B cell (primary cell): ENCODE results near the gene ITGB8. TPM values are rescaled to one million over a fixed set of nuclear protein-coding genes. Genes with fewer than 3 reads are reported as not detected.

Source experiments
- ATAC-seq: fragments of 200-7000 bp; cut with Tn5 transposase; one replicate; pipeline ENCODE4 v1.10.0; 2021; ENCODE audit warnings: low read depth, mild to moderate bottlenecking, moderate number of reproducible peaks, moderate library complexity
- CTCF ChIA-PET: fragments of 350-600 bp; sonication (Branson Sonifier 250); formaldehyde crosslinking; loops from one replicate; lab custom pipeline; 2021; ENCODE audit warnings: antibody characterized with exemption, inconsistent platforms; lab: Charles Lee
- POLR2A ChIA-PET: fragments of 350-600 bp; sonication (Branson Sonifier 250); formaldehyde crosslinking; loops from one replicate; lab custom pipeline; 2021; ENCODE audit warnings: antibody characterized with exemption; lab: Charles Lee
- DNase-seq: peaks from one replicate; pipeline ENCODE4 v3.0.0; 2013
- H2AFZ ChIP-seq: 2 replicates; pipeline ENCODE4 v1.6.1; 2012; ENCODE audit warnings: mild to moderate bottlenecking, low read depth, low read length; ENCODE audit not compliant: insufficient read depth, poor library complexity, severe bottlenecking
- H3K27ac ChIP-seq, 2 donors: 1 replicate in 1 of 2; 2 replicates in 1 of 2; pipeline ENCODE4 v1.5.1; 2012 to 2013; ENCODE audit warnings: low read length in 2 of 2, mild to moderate bottlenecking in 2 of 2, moderate library complexity in 1 of 2
- H3K27me3 ChIP-seq, 4 experiments: fragments of 200-600 bp in 1 of 4; sonication (generic) in 1 of 4; replicated peaks in 1 of 4; 1 replicate in 2 of 4; 2 replicates in 2 of 4; pipeline versions ENCODE4 v1.6.1 to v1.7.0; 2013 to 2016; ENCODE audit warnings: low read length in 3 of 4, mild to moderate bottlenecking in 2 of 4, mixed read lengths in 1 of 4, moderate library complexity in 1 of 4; ENCODE audit not compliant: insufficient read depth in 4 of 4, control insufficient read depth in 3 of 4; ENCODE audit errors: control extremely low read depth in 1 of 4
- H3K36me3 ChIP-seq, 2 experiments: replicated peaks in 1 of 2; 1 replicate in 1 of 2; 2 replicates in 1 of 2; pipeline versions ENCODE4 v1.6.1 to v1.7.1; 2013; ENCODE audit warnings: low read length in 1 of 2; ENCODE audit not compliant: insufficient read depth in 2 of 2, control insufficient read depth in 1 of 2; ENCODE audit errors: control extremely low read depth in 1 of 2, extremely low read depth in 1 of 2
- H3K4me1 ChIP-seq, 2 donors: fragments of 200-600 bp in 1 of 2; sonication (generic) in 1 of 2; 1 replicate in 1 of 2; 2 replicates in 1 of 2; pipeline versions ENCODE4 v1.5.1 to v1.6.1; 2013 to 2017; ENCODE audit warnings: low read length in 2 of 2; ENCODE audit not compliant: control insufficient read depth in 2 of 2, insufficient read depth in 2 of 2
- H3K4me2 ChIP-seq: replicated peaks from 2 replicates; pipeline ENCODE3; 2012; ENCODE audit warnings: mild to moderate bottlenecking, low read depth, low read length; ENCODE audit not compliant: poor library complexity, severe bottlenecking
- H3K4me3 ChIP-seq, 5 experiments: fragments of 200-600 bp in 1 of 5; sonication (generic) in 1 of 5; 1 replicate in 3 of 5; 2 replicates in 2 of 5; pipeline versions ENCODE4 v1.5.1 to v1.7.0; 2011 to 2016; ENCODE audit warnings: low read length in 4 of 5, mild to moderate bottlenecking in 4 of 5, low read depth in 2 of 5, control low read depth in 1 of 5, moderate library complexity in 1 of 5; ENCODE audit not compliant: insufficient read depth in 1 of 5; ENCODE audit errors: control extremely low read depth in 1 of 5, extremely low read depth in 1 of 5
- H3K79me2 ChIP-seq: fragments of 200-600 bp; sonication (generic); one replicate; pipeline ENCODE4 v1.6.0; 2016; ENCODE audit warnings: low read length; ENCODE audit not compliant: control insufficient read depth, insufficient read depth
- H3K9ac ChIP-seq: fragments of 200-600 bp; sonication (generic); 2 replicates; pipeline ENCODE4 v1.6.1; 2017; ENCODE audit warnings: mild to moderate bottlenecking, low read length, moderate library complexity
- H3K9me3 ChIP-seq, 3 donors: one replicate each; pipeline versions ENCODE4 v1.6.1 to v1.7.1; 2013; ENCODE audit warnings: low read length in 2 of 3; ENCODE audit not compliant: control insufficient read depth in 2 of 3, insufficient read depth in 1 of 3; ENCODE audit errors: control extremely low read depth in 1 of 3
- H4K20me1 ChIP-seq: 2 replicates; pipeline ENCODE4 v1.6.0; 2012; ENCODE audit warnings: mild to moderate bottlenecking, low read length; ENCODE audit not compliant: insufficient read depth, control insufficient read depth, poor library complexity, severe bottlenecking
- H3K27ac Mint-ChIP-seq: one replicate; pipeline ENCODE4 v1.8.0; 2021; ENCODE audit warnings: mixed read lengths
- H3K27me3 Mint-ChIP-seq: one replicate; pipeline ENCODE4 v1.8.0; 2021; ENCODE audit warnings: mixed read lengths
- H3K4me1 Mint-ChIP-seq: one replicate; pipeline ENCODE4 v1.8.0; 2021; ENCODE audit warnings: mixed read lengths
- H3K4me3 Mint-ChIP-seq: one replicate; pipeline ENCODE4 v1.8.0; 2021; ENCODE audit warnings: mixed read lengths
- H3K9me3 Mint-ChIP-seq: one replicate; pipeline ENCODE4 v1.8.0; 2022; ENCODE audit warnings: mixed read lengths; ENCODE audit not compliant: insufficient read depth
- CTCF ChIP-seq: fragments of 200-600 bp; IDR thresholded peaks from one replicate; pipeline ENCODE4 v1.8.0; 2022; ENCODE audit warnings: antibody characterized with exemption, mild to moderate bottlenecking
- EZH2 ChIP-seq: IDR thresholded peaks from 2 replicates; pipeline ENCODE4 v1.6.1; 2012; ENCODE audit warnings: borderline replicate concordance, low read depth, mild to moderate bottlenecking, moderate library complexity, low read length; ENCODE audit not compliant: insufficient read depth, poor library complexity, severe bottlenecking
- WGBS: methylation state at CpG from one replicate; pipeline ENCODE4 v1.1.5; 2013; ENCODE audit warnings: missing lambda C conversion rate; ENCODE audit not compliant: insufficient coverage; 5-methylcytosine and 5-hydroxymethylcytosine counted together
- intact Hi-C: fragments of 100-400 bp; cut with micrococcal nuclease; formaldehyde crosslinking; loops from one replicate; pipeline ENCODE4 v1.10.0; 2022
- polyA plus RNA-seq: library from polyadenylated mRNA; depleted of rRNA; stranded (reverse); fragments of >200 nt; gene quantifications from 2 replicates; pipeline ENCODE4 v1.2.3, GENCODE V29; 2012
- total RNA-seq, 2 donors: library from RNA; stranded (reverse); fragments of 120-200 nt in 1 of 2; gene quantifications; 1 replicate in 1 of 2; 2 replicates in 1 of 2; pipeline versions ENCODE4 v1.2.3 to v1.2.4, GENCODE V29; 2013 to 2022

ITGB8 gene
- total and polyA plus RNA-seq, 2 donors (not counting 1 experiment from before 2014, with no cell fraction given): 0.01 to 0.30 TPM

GRCh38 chr7:20302891-20303290 lies 27.8 kb upstream of the ITGB8 start:
- peaks cover 8 to 11% of the 10 kb centered on the region in 2 donors for H3K4me1 ChIP-seq
- no peak overlapping the region for H3K4me3 ChIP-seq
- no peaks in the 10 kb centered on the region for H3K27me3 ChIP-seq
- H3K9ac ChIP-seq: no peak overlapping the region
- ChIA-PET CTCF (interaction anchor here (0.6 kb wide), 1 partner anchor 8 kb away, joined by 3 read pairs; no protein-coding TSS in a partner anchor), POLR2A (no interaction called here)
- no peaks in the 10 kb centered on the region for H3K9me3 Mint-ChIP-seq
- peaks cover 0 to 4% (median 0%) of the 10 kb centered on the region in 3 donors for H3K9me3 ChIP-seq
- H3K36me3 ChIP-seq: no peaks in the 10 kb centered on the region
- TF ChIP-seq EZH2 (no peak), CTCF (no peak)
- intact Hi-C loops: no loop called here
- peaks cover 37% of the 10 kb centered on the region for H3K4me1 Mint-ChIP-seq
- no peak for DNase-seq
- no peaks in the 10 kb centered on the region for H3K27me3 Mint-ChIP-seq
- H3K27ac Mint-ChIP-seq: no peak overlapping the region
- ATAC-seq: no peak
- no peak overlapping the region for H2AFZ ChIP-seq
- no peak overlapping the region for H3K4me2 ChIP-seq
- no peak overlapping the region for H3K4me3 Mint-ChIP-seq
- WGBS: 40% methylated on average over 1 of the region's 1 CpG
- H3K27ac ChIP-seq: no peak overlapping the region
- H4K20me1 ChIP-seq: no peaks in the 10 kb centered on the region
- no peaks in the 10 kb centered on the region for H3K79me2 ChIP-seq

DNA sequence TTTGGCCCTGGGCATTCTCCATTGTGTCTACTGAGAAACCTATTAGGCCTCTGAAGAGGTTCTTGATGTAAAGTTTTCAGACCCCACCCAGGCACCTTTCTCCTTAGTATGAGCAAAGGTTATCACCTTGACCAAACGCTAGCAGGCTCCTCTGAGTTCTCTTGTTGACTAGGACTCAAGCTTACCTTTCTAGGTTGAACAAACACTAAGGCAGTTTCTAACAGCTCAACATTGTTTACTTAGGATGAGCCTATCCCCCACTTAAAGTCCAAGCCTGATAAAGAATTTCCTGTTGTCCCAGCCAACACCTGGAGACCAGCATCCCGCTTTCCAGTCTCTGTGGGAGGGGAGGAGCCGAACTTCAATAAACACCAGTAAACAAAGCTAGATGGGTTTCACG lies 26.3 kb upstream of the ITGB8 start:
- H3K9me3 ChIP-seq: peaks cover 0 to 4% (median 0%) of the 10 kb centered on the region in 3 donors
- no peak for TF ChIP-seq CTCF
- no peak for TF ChIP-seq EZH2
- no peaks in the 10 kb centered on the region for H3K27me3 ChIP-seq
- ATAC-seq (no peak), DNase-seq (no peak)
- Mint-ChIP-seq H3K4me1 (peaks cover 38% of the 10 kb centered on the region), H3K27me3 (no peaks in the 10 kb centered on the region), H3K4me3 (no peak overlapping the region), H3K27ac (no peak overlapping the region), H3K9me3 (no peaks in the 10 kb centered on the region)
- ChIA-PET POLR2A (no interaction called here), CTCF (interaction anchor here (1.1 to 1.4 kb wide), 3 partner anchors 16 to 322 kb away, joined by 3 read pairs; no protein-coding TSS in a partner anchor)
- intact Hi-C loops: no loop called here
- H3K9ac ChIP-seq: no peak overlapping the region
- no peak overlapping the region for H2AFZ ChIP-seq
- 100% methylated on average over 3 of the region's 4 CpGs for WGBS
- no peak overlapping the region for H3K27ac ChIP-seq
- no peaks in the 10 kb centered on the region for H3K36me3 ChIP-seq
- H3K79me2 ChIP-seq: no peaks in the 10 kb centered on the region
- H4K20me1 ChIP-seq: no peaks in the 10 kb centered on the region
- H3K4me3 ChIP-seq: no peak overlapping the region
- no peak overlapping the region for H3K4me2 ChIP-seq
- H3K4me1 ChIP-seq: peaks cover 8 to 11% of the 10 kb centered on the region in 2 donors
